CD4-positive, alpha-beta T cell treated with Interleukin-6 for 4 hours (primary cell): ENCODE measurements around the gene SNCG.
"Not testable (repeated sequence)": the region's sequence is repeated elsewhere in the genome, so short reads cannot be mapped to it uniquely, and the experiment has no call there.

Source experiments
- DNase-seq: peaks from one replicate; pipeline ENCODE4 v3.0.0-alpha.2; 2020; ENCODE audit warnings: mixed read lengths

Gene SNCG

GRCh38 chr10:86958116-86958900, at the start of gene SNCG:
Gene SNCG (plus strand): TSS chr10:86958599. CDS start chr10:86958698, 99 bp downstream.
- DNase-seq: no peak

DNA sequence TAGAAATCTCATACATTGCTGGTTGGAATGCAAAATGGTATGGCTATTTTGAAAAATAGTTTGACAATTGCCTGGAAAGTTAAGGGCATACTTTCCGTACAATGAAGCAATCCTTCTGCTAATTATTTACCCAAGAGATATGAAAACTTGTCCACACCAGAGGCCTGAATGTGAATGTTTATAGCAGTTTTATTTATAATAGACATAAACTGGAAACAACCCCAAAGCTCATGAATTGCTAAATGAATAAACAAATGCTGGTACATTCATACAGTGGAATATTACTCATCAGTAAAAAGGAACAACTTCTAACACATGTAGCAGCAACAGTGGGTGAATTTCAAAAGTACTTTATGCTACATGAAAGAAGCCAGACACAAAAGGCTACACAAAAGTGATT, 43.7 kb upstream of the SNCG start:
- DNase-seq: no peak

DNA sequence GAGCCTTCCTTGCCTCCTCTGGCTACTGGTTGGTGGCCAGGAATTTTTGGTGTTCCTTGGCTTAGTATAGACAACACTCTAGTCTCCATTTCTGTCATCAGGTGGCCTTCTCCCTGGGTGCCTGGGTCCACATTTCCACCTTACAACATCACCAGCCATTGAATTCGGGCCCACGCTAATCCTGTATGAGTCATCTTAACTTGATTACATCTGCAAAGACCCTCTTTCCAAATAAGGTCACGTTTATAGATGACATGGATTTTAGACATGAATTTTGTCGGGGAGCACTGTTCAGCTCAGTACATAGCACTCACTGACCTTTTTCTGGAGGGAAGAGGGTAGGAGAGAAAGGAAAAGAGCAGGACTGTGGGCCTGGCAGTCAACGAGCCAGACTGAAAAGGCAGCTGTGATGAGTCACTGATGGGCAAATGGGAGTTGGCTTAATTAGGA, 40.4 kb upstream of the SNCG start:
- DNase-seq: no peak

DNA sequence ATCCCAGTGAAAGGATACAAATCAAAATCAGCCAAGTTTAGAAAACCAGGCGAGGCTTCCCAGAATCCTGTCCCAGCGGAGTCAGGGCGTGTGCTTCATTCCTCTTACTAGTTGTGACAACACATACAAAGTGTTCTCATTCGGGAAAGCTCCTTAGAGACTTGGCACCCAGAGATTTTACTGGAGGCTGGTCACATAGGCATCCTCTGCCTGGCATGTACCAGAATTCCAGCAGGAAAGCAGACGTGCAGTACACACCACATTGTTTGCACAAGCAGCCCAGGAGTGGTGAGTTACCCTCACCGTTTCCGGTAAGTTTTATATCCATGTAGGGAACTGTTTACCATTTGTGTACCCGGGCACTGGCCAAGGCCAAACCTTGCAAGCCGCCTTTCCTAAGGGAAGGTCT, 35.8 kb upstream of the SNCG start:
- no peak for DNase-seq

DNA sequence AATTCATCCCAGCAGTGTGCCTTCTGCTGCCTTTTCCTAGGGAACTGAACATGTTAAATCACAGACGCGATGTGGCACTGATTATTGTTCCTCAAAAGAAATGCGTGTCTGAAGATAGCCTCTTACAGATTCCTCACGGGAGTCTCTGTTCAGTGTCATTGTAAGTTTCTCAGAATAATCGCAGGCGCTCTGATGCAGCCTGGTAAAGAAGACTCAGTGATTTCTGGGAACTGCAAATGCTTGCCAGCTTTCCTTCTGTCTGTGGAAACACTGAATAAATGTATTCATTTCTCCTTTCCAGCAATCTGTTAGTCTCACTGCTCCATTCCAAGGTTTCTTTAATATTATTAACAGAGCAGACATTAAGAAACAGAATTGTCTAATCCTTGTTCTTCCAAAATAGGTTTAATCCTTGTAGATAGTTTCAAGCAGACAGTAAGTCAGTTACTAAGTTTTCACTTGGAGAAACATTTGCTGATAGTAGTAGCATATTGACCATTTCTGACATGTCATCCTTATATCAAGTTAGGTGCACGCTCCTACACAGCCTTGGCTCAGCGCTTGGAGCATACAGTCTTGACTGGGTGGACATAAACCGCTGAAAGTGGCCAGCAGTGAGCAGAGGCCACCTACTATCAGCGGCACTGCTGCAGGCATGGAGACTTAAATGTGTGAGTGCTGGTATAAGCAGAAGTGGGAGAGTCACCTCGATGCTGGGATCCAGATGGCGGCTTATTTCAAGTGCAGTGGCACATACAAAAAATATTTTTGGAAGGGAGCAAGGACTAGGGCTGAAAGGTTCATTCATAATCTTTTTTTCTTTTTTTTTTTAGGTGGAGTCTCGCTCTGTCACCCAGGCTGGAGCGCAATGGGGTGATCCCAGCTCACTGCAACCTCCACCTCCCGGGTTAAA, 28.7 kb upstream of the SNCG start:
- no peak for DNase-seq

DNA sequence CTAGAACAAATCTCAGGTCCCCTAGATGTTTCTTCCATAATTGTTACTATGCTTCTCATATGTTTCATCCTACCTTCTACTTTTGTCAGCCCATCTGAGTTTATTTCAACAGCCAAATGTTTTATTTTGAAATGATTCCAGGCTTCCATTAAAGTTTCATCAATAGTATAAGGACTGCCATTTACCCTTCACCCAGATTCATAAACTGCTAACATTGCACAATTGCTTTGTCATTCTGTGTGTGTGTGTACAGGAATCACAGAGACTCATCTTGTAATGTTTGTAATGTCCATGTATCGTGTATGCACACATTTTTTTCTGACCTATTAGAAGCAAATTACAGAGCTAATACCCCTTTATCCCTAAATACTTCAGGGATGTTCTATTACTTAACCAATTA, 26.5 kb upstream of the SNCG start:
- DNase-seq: no peak

DNA sequence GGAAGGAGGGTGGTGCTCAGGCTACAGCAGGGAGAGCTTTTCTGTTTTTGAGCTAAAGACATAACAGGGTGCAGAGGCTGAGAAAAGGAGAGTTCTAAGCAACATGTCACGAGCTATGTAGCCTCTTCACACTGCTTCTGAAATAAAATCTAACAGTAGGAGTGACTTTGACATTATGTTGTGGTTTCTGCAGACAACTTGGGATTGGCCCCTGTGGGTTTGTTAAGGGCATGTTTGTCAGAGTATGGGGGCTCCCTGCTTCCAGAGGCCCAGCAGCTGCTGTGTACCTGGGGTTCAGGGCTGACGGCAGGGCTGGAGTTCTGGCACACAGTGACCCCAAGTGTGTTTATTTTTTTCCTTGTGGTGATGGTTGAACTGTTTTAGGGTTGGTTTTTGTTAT, 25.7 kb upstream of the SNCG start:
- no peak for DNase-seq

DNA sequence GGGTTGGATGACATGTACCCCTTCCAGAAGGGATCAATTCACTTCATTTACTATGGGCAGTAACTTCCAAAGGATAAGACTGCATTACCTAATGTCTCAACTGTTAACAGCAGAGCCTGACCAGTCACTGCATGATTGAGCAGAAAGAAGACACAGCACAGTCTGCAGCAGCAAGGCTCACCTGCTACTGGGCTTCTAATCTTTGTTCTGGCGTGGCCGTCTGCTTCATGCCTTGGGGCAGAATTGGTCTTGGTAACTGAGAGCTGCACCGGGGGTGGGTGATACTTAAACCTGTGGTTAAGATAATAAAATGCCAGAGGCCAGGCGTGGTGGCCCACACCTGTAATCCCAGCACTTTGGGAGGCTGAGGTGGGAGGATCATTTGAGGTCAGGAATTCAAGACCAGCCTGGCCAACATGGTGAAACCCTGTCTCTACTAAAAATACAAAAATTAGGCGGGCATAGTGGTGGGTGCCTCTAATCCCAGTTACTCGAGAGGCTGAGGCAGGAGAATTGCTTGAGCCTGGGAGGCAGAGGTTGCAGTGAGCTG, 24.2 kb upstream of the SNCG start:
- DNase-seq: not testable (repeated sequence)

- DNase-seq: no peak
Observed at GRCh38 chr10:86936661-86937501, 21.5 kb upstream of the SNCG start.

DNA sequence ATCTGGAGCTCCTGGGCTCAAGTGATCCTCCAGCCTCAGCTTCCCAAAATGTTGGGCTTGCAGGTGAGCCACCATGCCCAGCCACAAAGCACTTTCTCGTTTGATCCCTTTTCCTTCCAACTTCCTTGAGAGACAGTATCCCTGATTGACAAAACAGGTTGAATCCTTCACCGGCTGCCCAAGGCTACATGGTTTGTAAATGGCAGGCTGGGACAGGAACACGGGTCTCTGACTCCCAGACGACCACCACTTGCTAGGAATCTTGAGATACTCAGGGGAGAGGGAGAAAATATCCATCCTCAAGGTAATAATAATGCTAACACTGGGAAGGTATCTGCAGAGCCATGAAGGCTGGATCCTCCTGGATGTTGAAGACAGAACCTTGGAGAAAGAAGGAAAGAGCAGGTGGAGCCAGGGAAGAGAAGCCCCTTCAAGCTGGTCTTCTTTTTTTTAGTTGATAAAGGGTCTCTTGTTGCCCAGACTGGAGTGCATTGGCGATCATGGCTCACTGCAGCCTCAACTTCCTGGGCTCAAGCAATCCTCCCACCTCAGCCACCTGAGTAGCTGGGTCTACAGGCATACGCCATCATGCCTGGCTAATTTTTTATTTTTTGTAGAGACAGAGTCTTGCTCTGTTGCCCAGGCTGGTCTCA, 20.8 kb upstream of the SNCG start:
- no peak for DNase-seq

DNA sequence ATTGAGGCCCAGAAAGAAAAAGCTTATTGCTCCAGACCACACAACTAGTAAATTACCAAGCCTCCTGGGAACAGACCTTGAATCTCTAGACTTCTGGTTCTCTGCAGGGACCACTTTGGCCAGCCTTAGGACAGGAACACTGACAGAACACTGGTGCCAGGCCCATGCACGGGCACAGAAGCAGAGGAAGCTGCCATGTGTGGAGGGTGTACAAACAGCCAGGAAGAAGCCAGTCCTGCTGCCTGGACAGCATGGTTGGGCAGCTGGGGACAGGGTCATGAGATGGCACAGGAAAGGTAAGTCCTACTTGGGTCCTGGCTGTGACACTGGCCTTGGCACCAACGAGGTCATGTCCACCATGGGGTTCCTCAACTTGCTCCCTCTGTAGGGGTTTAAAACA, 20.1 kb upstream of the SNCG start:
- DNase-seq: no peak

GRCh38 chr10:86940076-86940475, 18.3 kb upstream of the SNCG start:
- DNase-seq: not testable (repeated sequence)

DNA sequence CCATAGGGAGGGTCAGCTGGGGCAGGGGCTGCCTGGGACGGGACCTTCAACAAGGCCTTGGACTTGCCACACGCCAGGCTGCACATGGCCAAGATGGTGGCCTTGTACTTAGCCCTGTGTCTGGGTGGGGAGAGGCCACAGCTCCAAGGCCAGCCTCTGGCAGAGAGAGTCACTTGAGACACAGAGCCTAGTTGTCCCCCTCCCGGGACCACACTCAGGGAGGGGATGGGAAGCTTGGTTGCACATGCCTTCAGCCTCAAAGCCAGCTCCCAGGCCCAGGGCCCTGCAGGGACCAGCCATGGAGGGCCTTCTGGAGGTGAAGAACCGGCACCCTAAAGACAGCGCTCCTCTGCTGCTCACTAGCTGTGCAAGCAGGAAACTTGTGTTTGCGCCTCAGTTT, 17.7 kb upstream of the SNCG start:
- no peak for DNase-seq

DNA sequence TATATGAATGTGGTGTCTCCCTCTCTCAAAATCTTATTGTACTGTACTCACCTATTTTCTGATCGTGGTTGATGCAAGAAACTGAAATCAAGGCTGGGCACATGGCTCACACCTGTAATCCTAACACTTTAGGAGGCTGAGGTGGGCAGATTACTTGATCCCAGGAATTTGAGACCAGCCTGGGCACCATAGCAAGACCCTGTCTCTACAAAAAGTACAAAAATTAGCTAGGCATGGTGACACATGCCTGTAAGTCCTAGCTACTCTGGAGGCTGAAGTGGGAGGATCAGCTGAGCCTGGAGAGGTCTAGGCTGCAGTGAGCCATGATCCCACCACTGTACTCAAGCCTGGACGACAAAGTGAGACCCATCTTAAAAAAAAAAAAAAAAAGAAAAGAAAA, 17.0 kb upstream of the SNCG start:
- DNase-seq: no peak

GRCh38 chr10:86941991-86942421, 16.4 kb upstream of the SNCG start:
- no peak for DNase-seq

DNA sequence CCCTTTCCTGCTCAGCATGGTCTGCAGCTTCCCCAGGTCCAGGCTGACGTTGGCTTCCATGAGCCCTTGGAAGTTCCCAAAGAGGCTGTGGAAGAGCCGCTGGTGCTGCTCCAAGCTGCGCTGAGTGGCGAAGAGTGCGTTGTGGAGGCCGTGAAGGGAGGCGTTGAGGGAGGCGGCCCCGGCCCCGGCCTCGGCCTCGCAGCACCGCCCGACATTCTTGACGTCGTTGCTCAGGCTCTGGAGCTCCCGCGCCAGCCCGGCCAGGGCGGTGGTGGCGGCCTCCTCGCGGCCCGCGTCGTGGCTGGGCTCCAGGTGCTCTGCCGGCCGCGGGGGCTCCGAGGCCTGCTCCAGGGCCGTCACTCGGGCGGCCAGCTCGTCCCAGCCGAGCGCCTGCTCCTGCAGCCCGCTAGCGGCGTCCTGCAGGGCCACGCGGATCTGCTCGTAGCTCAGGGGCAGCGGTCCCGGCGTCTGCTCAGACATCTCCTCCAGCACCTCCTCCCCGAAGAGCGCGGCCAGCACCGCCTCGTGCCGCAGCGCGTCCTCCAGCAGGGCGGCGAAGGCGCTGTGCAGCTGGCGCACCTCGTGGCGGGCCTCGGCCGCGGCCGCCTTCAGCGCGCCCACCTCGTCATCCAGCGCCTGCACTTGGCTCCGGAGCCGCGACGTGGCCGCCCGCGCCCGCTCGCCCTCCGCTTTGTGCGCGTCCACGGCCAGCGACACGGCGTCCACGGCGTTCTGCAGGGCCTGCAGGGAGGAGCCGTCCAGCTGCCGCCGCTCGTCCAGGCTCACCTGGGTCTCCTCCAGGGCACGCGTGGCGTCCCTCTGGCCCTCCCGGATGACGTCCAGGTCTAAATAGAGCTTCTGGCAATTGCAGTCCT, 15.7 kb upstream of the SNCG start:
- no peak for DNase-seq

DNA sequence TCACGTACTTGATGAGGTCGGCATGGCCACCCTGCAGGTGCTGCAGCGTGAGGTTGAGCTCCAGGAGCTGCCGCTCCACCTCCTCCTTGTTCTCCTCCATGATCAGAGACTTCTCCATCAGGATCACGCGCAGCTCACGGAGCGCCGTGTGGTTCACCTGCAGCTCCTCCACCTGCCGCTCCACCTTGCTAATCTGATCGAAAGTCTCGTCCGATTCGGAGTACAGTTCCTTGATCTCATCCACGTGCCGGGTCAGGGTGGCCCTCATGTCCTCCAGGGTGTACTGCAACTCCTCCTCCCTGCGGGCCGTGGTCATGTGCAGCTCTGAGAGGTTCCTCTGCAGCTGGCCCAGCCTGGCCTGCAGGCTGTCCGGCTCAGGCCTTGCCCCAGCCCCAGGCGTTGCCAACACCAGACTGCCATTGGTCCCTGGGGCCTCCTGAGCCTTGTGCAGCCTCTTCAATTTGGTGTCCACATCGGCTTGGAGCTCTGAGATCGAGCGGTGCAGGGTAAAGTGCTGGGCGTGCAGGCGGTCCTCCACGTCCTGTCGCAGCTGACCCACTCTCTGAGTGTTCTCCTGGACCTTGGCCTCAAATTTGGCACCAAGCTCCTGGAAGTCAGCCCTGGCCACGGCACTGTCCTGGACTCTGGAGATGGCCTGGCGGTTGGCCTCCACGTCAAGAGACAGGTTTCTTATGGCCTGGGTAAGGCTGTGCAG, 14.9 kb upstream of the SNCG start:
- no peak for DNase-seq

DNA sequence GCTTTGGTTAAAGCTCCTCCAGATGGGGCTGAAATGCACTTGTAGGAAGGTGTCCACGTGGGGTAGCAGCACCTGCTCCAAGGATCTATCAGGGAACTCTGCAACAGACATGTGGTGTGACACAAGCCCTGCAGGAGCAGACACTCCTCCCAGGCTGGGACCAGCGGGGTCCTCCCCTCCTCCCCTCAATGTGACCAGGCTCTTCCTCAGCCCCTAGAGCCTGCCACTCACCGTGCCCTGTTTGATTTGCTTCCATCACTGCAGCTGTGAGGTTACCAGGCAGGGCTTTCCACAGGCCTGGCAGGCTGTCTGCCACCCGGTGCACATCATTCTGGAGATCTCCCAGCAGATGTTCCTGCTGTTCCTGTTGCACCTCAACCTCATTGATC, 14.4 kb upstream of the SNCG start:
- no peak for DNase-seq

GRCh38 chr10:86944471-86944870, 13.9 kb upstream of the SNCG start:
- DNase-seq: no peak

GRCh38 chr10:86944907-86945306, 13.5 kb upstream of the SNCG start:
- DNase-seq: no peak
